ENCODE results near the gene PASK.

DNA sequence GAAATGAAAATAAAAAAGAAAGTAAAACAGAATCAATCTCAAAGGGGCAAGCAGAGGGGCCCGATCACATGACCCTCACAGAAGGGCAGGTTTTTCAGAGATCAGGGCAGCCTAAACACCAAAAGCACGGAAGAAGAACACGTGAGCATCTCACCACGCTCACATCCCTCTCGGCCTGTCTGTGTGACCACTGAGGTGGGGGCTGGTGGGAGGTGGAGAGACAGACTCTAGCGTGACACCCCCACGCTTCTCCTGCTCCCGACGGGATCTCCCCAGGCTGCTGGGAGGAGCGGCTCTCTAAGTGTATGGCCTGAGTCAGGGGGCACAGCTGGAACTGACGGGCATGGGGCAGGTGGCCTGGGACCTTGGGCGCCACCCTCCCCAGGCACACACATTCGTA is 23.6 kb downstream of the PASK start:
- TF ChIP-seq BHLHE40 (IDR thresholded peaks at IDR 0.05; ENCODE audit: low read depth, low read length) (no peak), POLR2A (IDR thresholded peaks at IDR 0.05; ENCODE audit: low read depth, low read length) (no peak), SMC3 (IDR thresholded peaks at IDR 0.05; ENCODE audit: low read depth, low read length) (no peak), MXI1 (IDR thresholded peaks at IDR 0.05; ENCODE audit: borderline replicate concordance, low read depth, low read length) (no peak)
- TF ChIP-seq, protein P1, sequence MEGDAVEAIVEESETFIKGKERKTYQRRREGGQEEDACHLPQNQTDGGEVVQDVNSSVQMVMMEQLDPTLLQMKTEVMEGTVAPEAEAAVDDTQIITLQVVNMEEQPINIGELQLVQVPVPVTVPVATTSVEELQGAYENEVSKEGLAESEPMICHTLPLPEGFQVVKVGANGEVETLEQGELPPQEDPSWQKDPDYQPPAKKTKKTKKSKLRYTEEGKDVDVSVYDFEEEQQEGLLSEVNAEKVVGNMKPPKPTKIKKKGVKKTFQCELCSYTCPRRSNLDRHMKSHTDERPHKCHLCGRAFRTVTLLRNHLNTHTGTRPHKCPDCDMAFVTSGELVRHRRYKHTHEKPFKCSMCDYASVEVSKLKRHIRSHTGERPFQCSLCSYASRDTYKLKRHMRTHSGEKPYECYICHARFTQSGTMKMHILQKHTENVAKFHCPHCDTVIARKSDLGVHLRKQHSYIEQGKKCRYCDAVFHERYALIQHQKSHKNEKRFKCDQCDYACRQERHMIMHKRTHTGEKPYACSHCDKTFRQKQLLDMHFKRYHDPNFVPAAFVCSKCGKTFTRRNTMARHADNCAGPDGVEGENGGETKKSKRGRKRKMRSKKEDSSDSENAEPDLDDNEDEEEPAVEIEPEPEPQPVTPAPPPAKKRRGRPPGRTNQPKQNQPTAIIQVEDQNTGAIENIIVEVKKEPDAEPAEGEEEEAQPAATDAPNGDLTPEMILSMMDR (conservative IDR thresholded peaks at IDR 0.05; ENCODE audit: low read depth, low read length), result no peak

All from IMR-90 (cell line).